Measurements from ENCODE around the gene STARD13. TPM values are rescaled to one million over a fixed set of nuclear protein-coding genes. Genes with fewer than 3 reads are reported as not detected.

STARD13 gene
- total RNA-seq, 1 experiment from 2014 or later, result 1.2 TPM

DNA sequence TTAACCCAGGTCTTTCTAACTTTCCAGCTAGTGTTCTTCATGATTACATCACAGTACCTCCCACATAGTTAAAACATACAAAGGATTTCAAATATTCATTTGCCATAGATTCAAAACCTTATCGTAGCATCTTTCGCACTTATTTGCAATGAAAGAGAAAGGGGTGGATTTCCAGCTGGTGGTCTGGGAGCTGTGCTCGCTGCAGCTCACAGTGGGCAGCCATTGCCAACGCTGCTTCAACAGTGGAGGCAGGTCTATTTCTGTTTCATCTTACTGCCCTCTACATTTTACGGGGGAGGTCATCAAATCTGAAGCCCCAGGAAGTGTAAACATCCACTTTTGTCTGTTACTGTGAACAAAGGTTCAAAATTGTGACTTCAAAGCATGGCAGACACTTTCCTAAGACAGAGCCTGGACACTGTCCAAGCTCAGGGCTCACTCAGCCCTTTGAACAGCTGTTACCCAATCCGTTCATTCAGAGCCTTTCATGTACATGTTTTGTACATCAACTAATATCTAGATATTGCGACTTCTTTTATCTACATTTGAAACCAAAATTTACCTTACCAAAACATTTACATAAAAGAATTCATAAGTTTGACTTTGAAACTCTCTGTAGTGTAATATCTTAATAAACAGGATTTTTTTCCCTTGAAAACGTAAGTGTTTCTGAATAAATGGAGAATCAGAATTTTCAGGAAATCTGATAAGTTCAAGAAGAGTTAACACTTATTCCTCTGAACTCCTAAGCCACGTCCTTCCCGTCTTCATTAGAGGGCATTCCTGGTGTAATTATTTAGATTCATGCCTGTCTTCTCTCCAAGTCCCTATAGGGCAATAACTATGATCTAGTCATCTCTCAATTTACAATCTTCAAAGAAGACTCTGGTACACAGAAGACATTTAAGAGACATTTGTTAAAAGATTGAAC, 25.1 kb downstream of the STARD13 start:
- no peaks in the 10 kb centered on the region for H3K4me1 ChIP-seq (ENCODE audit: low read length)
- H2AFZ ChIP-seq (ENCODE audit: low read length), result no peak overlapping the region
- H3K9ac ChIP-seq (ENCODE audit: low read length), result no peak overlapping the region
- H3K9me2 ChIP-seq (replicated peaks; ENCODE audit: insufficient read depth, low read length), result no peaks in the 10 kb centered on the region
- no peaks in the 10 kb centered on the region for H3K79me2 ChIP-seq (ENCODE audit: low read length)
- H3K27ac ChIP-seq (ENCODE audit: low read length), result no peak overlapping the region
- H3K36me3 ChIP-seq (ENCODE audit: insufficient read depth, low read length), result no peaks in the 10 kb centered on the region
- H3K27me3 ChIP-seq (ENCODE audit: low read length), result no peaks in the 10 kb centered on the region
- no peak for DNase-seq
- no peak overlapping the region for H3K4me2 ChIP-seq (ENCODE audit: low read depth, low read length, poor library complexity, severe bottlenecking)
- H3K9me3 ChIP-seq (ENCODE audit: low read length), result no peaks in the 10 kb centered on the region
- H4K20me1 ChIP-seq (ENCODE audit: insufficient read depth, low read depth, low read length), result no peaks in the 10 kb centered on the region
- H3K4me3 ChIP-seq (ENCODE audit: low read length), result no peak overlapping the region

DNA sequence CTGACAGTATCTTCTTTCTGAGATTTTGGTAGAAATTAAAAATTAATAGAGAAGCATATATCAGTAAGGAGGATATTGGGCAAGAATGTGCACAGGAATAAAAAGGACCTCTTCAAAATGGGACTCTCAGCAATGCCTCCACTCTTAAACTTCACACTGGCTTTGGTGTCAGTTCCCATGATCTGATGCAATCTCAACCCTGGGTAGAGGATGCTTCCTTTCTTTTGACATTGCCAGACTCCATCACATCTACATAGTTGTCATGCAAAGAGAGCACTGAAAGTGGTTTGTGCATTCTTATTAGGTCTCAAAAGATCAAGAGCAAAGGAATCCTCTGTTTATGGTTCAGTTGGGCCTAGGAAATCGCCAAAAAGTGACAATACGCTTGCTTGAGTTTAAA, 26.3 kb downstream of the STARD13 start:
- H3K9ac ChIP-seq (ENCODE audit: low read length), result no peak overlapping the region

DNA sequence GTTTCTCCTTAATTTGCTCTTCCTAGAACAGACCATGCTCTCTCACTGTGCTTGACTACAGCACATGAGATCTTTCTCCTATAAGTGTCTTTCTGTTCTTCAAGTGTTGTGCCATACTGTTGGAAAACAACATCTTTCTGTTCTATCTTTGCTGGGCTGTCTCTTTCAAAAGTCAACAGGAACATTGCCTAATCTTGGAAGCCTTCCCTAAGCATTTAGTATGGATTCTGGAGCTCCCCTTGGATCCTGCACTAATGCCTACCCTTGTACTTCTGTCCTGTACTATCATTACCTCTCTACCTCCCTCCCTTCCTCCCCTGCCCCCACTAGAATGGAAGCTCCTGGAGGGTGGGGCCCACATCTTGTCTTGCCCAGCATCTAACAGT, 26.8 kb downstream of the STARD13 start:
- no peaks in the 10 kb centered on the region for H3K27me3 ChIP-seq (ENCODE audit: low read length)
- no peaks in the 10 kb centered on the region for H3K36me3 ChIP-seq (ENCODE audit: insufficient read depth, low read length)
- H3K4me2 ChIP-seq (ENCODE audit: low read depth, low read length, poor library complexity, severe bottlenecking), result no peak overlapping the region
- no peak overlapping the region for H3K4me3 ChIP-seq (ENCODE audit: low read length)
- H3K27ac ChIP-seq (ENCODE audit: low read length), result no peak overlapping the region
- no peaks in the 10 kb centered on the region for H3K79me2 ChIP-seq (ENCODE audit: low read length)
- no peak overlapping the region for H3K9ac ChIP-seq (ENCODE audit: low read length)
- H3K9me2 ChIP-seq (replicated peaks; ENCODE audit: insufficient read depth, low read length), result no peaks in the 10 kb centered on the region
- no peaks in the 10 kb centered on the region for H4K20me1 ChIP-seq (ENCODE audit: insufficient read depth, low read depth, low read length)
- H3K9me3 ChIP-seq (ENCODE audit: low read length), result no peaks in the 10 kb centered on the region
- H3K4me1 ChIP-seq (ENCODE audit: low read length), result no peaks in the 10 kb centered on the region
- H2AFZ ChIP-seq (ENCODE audit: low read length), result no peak overlapping the region
- DNase-seq, result no peak

More for the DNA sequence above, 26.3 kb downstream of the STARD13 start:
- no peaks in the 10 kb centered on the region for H4K20me1 ChIP-seq (ENCODE audit: insufficient read depth, low read depth, low read length)
- no peaks in the 10 kb centered on the region for H3K4me1 ChIP-seq (ENCODE audit: low read length)
- no peak overlapping the region for H3K4me3 ChIP-seq (ENCODE audit: low read length)
- H3K79me2 ChIP-seq (ENCODE audit: low read length), result no peaks in the 10 kb centered on the region
- DNase-seq, result no peak
- H3K36me3 ChIP-seq (ENCODE audit: insufficient read depth, low read length), result no peaks in the 10 kb centered on the region
- no peak overlapping the region for H3K4me2 ChIP-seq (ENCODE audit: low read depth, low read length, poor library complexity, severe bottlenecking)
- no peaks in the 10 kb centered on the region for H3K9me2 ChIP-seq (replicated peaks; ENCODE audit: insufficient read depth, low read length)
- H2AFZ ChIP-seq (ENCODE audit: low read length), result no peak overlapping the region
- H3K27me3 ChIP-seq (ENCODE audit: low read length), result no peaks in the 10 kb centered on the region
- no peaks in the 10 kb centered on the region for H3K9me3 ChIP-seq (ENCODE audit: low read length)
- H3K27ac ChIP-seq (ENCODE audit: low read length), result no peak overlapping the region

DNA sequence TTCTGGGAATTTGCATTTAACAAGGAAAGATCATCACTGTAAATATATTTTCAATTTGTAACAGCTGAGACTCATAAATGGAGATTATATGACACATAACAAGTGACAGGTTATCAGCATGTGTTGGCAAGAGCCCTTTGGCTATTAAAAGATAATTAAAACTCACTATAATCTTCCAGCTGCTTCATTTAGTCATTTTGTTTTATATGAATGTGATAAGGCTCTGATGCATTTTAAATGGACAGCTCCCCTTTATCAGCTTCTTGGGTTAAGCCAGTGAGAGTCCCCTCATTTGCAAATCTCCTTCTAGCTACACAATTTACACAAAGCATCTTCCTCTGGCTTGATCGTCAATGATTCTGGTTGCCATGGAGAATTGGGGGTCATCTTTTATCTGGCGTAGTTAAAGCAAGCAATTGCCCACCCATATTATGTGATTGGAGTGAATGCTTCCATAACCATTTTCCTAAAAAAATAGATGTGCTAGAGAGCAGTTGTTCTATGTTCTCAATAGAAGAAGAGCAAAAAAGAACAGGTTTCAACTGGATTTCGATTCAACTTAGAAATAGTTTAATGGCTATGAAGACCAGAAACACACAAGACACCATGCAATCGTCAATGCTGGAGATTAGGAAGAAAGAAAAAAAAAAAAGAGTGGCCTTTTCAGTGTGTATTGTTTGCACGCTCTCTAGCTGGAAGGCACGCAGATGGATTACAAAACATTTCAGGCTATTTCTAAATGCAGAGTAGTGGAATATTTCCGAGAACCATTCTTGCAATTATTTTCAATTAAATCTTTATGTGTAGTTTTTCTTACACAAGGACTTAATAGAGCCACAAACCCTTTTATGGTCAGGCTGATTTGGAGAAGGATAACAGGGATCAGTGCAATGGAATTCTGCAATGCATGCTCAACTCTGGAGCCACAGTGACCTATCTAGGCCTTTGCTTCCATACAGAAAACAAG, 27.4 kb downstream of the STARD13 start:
- Histone ChIP-seq H3K4me2 (ENCODE audit: low read depth, low read length, poor library complexity, severe bottlenecking) (no peak overlapping the region), H3K9me3 (ENCODE audit: low read length) (no peaks in the 10 kb centered on the region), H2AFZ (ENCODE audit: low read length) (no peak overlapping the region), H3K27me3 (ENCODE audit: low read length) (no peaks in the 10 kb centered on the region), H3K79me2 (ENCODE audit: low read length) (no peaks in the 10 kb centered on the region), H4K20me1 (ENCODE audit: insufficient read depth, low read depth, low read length) (no peaks in the 10 kb centered on the region), H3K36me3 (ENCODE audit: insufficient read depth, low read length) (no peaks in the 10 kb centered on the region), H3K9ac (ENCODE audit: low read length) (no peak overlapping the region), H3K9me2 (replicated peaks; ENCODE audit: insufficient read depth, low read length) (no peaks in the 10 kb centered on the region), H3K4me1 (ENCODE audit: low read length) (no peaks in the 10 kb centered on the region), H3K4me3 (ENCODE audit: low read length) (no peak overlapping the region), H3K27ac (ENCODE audit: low read length) (no peak overlapping the region)
- DNase-seq, result no peak

DNA sequence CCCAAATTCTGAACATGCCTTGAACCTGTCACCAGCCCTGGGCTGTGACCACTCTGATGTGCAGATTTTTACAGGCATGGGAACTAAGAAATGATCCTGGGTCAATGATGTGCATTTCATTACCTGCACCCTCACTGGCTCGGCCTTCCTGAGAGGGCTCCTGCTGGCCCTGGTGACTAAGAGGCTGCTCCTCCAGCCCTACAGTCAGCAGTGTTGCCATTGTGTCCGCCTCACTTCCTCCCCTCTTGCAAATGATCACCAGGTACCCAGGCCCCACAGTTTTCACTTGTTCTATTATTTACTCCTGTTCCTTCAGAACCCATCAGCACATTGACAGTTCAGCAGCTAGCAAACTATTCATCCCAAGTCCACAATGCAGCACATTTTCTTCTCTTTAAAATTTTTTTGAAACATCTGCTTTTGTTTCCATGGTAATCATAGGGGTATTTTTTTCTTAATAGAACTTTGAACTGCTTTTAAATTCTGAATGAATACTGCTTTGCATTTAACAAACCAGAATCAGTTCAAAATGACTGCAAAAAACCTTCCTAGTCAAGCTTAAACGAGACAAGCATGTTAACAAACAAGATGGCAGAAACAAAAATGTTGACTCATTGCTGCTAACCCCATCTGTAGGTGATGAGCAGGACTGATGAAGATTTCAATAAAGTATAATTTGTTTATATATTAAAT, 29.3 kb downstream of the STARD13 start:
- DNase-seq, result no peak
- Histone ChIP-seq H3K9ac (ENCODE audit: low read length) (no peak overlapping the region), H3K4me1 (ENCODE audit: low read length) (peaks cover 5% of the 10 kb centered on the region), H3K36me3 (ENCODE audit: insufficient read depth, low read length) (no peaks in the 10 kb centered on the region), H3K4me3 (ENCODE audit: low read length) (no peak overlapping the region), H3K79me2 (ENCODE audit: low read length) (no peaks in the 10 kb centered on the region), H3K27ac (ENCODE audit: low read length) (no peak overlapping the region), H3K4me2 (ENCODE audit: low read depth, low read length, poor library complexity, severe bottlenecking) (no peak overlapping the region), H3K27me3 (ENCODE audit: low read length) (no peaks in the 10 kb centered on the region), H4K20me1 (ENCODE audit: insufficient read depth, low read depth, low read length) (no peaks in the 10 kb centered on the region), H2AFZ (ENCODE audit: low read length) (no peak overlapping the region), H3K9me2 (replicated peaks; ENCODE audit: insufficient read depth, low read length) (no peaks in the 10 kb centered on the region), H3K9me3 (ENCODE audit: low read length) (no peaks in the 10 kb centered on the region)

DNA sequence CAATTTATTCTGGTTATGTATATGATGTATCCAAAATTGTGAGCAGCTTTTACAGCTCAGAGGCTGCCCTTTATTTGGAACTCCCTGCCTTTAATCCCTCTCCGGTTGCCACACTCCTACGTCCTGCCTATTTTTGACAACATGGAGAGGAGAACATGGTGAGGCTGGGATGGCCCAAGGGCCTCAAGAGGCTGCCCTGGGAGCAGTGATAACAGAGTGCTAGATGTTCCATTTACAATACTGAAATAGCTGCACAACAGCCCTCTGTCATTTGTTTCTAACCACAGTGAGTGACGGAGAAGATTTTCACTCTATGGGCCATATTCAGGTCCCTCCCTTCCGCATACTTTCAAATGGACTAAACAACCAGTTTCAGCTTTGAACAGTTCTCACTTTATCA, 33.4 kb downstream of the STARD13 start:
- H3K9ac ChIP-seq (ENCODE audit: low read length), result no peak overlapping the region
- no peak overlapping the region for H3K27ac ChIP-seq (ENCODE audit: low read length)
- H3K9me2 ChIP-seq (replicated peaks; ENCODE audit: insufficient read depth, low read length), result no peaks in the 10 kb centered on the region
- no peaks in the 10 kb centered on the region for H4K20me1 ChIP-seq (ENCODE audit: insufficient read depth, low read depth, low read length)
- H3K4me2 ChIP-seq (ENCODE audit: low read depth, low read length, poor library complexity, severe bottlenecking), result no peak overlapping the region
- H3K4me3 ChIP-seq (ENCODE audit: low read length), result no peak overlapping the region
- H3K27me3 ChIP-seq (ENCODE audit: low read length), result no peaks in the 10 kb centered on the region
- no peaks in the 10 kb centered on the region for H3K9me3 ChIP-seq (ENCODE audit: low read length)
- no peaks in the 10 kb centered on the region for H3K36me3 ChIP-seq (ENCODE audit: insufficient read depth, low read length)
- H3K79me2 ChIP-seq (ENCODE audit: low read length), result no peaks in the 10 kb centered on the region
- H3K4me1 ChIP-seq (ENCODE audit: low read length), result peaks cover 13% of the 10 kb centered on the region
- DNase-seq, result no peak
- no peak overlapping the region for H2AFZ ChIP-seq (ENCODE audit: low read length)

DNA sequence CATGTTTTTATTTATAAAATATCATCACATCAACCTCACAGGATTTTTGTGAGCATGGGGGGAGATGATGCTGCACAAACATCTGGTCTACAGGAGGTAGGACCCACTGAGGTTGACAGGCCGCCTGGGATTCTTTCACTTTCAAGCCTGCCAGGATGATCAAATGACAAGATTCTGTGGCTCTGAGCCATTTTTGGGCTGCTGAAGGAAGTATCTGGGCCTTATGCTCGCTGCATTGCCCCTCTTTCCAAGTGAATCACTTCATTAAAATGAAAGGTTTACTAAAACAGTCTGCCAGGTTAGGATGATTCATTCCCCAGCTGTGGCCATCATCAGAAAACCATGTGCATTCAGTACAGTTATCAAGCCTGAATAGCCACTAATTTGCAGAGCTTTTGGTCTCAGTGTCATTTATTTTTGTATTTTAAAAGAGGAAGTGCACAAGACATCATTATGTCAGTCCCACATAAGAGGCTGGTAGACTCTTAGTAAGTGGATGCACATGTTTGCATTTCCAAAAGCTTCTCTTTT, 34.4 kb downstream of the STARD13 start:
- no peaks in the 10 kb centered on the region for H4K20me1 ChIP-seq (ENCODE audit: insufficient read depth, low read depth, low read length)

More for the DNA sequence above, 34.4 kb downstream of the STARD13 start:
- Histone ChIP-seq H3K4me3 (ENCODE audit: low read length) (no peak overlapping the region), H3K9ac (ENCODE audit: low read length) (peak overlapping the region; percentile 6; the same call in 1 of the 2 replicates), H3K79me2 (ENCODE audit: low read length) (no peaks in the 10 kb centered on the region), H3K27ac (ENCODE audit: low read length) (peak overlapping the region; percentile 40), H3K4me2 (ENCODE audit: low read depth, low read length, poor library complexity, severe bottlenecking) (peak overlapping the region; percentile 8), H3K36me3 (ENCODE audit: insufficient read depth, low read length) (no peaks in the 10 kb centered on the region), H2AFZ (ENCODE audit: low read length) (peak overlapping the region; percentile 26; the same call in 1 of the 2 replicates), H3K9me2 (replicated peaks; ENCODE audit: insufficient read depth, low read length) (no peaks in the 10 kb centered on the region), H3K27me3 (ENCODE audit: low read length) (no peaks in the 10 kb centered on the region), H3K9me3 (ENCODE audit: low read length) (no peaks in the 10 kb centered on the region), H3K4me1 (ENCODE audit: low read length) (peaks cover 13% of the 10 kb centered on the region)
- peak; percentile 63 for DNase-seq
